CD4-positive, alpha-beta T cell treated with Interleukin-15 for 4 hours (primary cell): ENCODE data around the gene VILL.
A peak's percentile ranks its signal among the peaks of the same experiment; 100 is the strongest.
"Not testable (repeated sequence)": the region's sequence is repeated elsewhere in the genome, so short reads cannot be mapped to it uniquely, and the experiment has no call there.

Source experiments
- DNase-seq: peaks from one replicate; pipeline ENCODE4 v3.0.0-alpha.2; 2020; ENCODE audit warnings: low spot score

Gene VILL

DNA sequence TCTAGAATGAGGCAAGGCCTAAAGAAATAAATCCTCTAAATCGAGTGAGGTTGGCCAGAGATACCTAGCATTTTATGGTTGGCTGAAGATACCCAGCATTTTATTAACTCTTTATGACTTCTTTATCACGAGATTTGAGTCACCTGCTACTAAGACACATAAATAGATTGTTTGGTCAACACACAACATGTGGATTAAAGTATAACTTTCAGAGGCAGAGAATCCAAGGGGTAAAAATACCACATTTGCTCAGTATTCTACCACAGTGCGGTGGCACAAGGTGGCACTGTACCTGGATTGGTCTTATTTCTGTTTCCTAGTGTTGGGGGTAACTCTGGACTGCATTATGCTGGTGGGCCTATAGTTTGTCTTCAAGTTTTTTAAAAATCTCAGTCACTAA lies 27.0 kb upstream of the VILL start:
- DNase-seq: no peak

DNA sequence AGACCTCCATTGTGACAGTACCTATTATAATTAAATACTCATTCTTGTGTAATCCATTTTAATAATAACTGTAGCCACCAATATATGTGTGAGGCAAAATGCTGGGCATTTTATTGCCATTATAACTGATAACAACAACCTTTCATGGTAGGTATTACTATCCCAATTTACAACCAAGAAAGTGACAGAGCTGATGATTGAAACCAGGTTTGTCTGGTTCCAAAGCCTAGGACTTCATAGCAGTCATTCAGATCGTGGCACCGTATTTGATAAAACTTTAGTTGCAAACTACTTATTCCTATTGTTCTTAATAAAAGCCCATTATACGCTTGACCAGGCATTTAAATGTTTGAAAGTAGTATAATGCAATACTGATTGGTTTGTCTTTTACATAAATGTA lies 26.4 kb upstream of the VILL start:
- no peak for DNase-seq

DNA sequence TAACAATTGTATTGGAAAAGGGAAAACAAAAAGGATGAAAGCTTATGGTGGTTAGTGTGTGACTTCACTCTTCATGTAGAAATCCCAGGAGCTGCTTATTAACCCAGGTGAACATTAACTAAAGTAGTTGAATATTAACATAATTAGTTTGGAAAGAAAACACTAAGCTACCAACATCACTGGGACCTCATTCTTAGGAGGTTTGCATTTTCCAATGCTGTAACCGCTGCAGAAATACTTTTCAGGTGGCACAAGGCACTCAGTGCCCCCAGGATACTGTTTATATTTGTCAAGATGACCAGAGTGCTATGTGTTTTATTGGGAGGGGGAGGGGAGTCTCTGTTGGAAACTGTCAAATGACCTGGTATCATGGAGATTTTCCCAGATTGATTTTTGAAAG lies 25.9 kb upstream of the VILL start:
- DNase-seq: no peak

DNA sequence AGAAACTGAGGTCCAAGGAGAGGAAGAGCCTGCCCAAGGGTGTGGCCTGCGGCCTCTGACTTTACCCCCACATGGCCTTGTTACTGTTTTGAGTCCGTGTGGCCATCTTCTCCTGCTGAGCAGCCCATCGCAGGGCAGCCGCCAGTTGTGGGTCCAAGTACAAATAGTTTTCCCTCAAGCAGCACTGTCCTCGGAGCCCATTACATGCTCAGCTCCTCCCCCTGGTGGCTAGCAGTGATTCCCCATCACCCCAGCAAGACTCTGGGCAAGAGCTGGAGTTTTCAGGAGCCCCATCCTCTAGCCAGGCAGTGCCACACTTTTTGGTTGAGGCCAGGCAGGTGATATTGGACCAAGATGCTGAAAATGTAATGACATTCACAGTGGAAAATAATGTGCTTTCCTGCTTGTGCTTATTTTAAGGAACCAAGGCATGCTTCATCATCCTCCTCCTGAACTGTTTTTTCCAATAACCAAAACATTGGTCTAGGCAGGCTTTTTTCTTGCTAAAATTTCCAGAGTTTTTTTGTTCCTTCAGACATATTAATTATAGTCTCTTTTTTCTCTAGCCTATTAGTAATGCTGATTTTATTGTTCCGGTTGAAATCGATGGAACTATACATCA lies 23.2 kb upstream of the VILL start:
- DNase-seq: peak; percentile 52

GRCh38 chr3:37968199-37968598 lies 22.4 kb upstream of the VILL start:
- DNase-seq: no peak

DNA sequence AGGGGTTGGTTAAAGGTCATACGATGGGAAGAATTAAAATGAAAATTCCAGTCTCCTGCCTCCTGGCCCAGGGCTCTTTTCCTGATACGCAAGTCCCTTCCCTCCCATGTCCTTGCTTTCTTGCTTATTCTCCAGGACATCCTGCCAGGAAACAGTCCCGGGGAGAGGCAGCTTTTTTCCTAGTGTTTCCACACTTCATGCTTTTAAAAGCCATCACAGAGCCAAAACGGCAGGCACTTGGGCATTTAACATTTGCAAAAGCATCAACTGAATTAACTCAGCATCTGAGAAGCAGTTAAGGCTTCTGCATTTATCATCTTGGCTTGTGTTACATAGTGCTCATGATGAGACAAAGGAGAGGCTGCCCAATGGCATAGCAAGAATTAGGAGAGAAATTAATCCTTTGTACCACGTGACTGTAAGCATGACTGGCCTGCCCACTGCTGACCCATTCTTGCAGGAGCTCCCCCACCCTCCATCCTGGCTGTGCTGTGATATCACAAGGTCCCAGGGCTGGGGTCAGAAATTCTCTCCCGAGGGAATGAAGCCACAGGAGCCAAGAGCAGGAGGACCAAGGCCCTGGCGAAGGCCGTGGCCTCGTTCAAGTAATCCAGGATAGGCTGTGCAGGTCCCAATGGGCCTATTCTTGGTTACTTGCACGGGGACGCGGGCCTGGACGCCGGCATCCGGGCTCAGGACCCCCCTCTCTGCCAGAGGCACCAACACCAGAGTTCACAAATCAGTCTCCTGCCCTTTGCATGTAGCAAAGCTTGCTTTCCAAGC lies 21.6 kb upstream of the VILL start:
- no peak for DNase-seq

- DNase-seq: no peak
Measured at GRCh38 chr3:37969596-37970100, 20.9 kb upstream of the VILL start.

DNA sequence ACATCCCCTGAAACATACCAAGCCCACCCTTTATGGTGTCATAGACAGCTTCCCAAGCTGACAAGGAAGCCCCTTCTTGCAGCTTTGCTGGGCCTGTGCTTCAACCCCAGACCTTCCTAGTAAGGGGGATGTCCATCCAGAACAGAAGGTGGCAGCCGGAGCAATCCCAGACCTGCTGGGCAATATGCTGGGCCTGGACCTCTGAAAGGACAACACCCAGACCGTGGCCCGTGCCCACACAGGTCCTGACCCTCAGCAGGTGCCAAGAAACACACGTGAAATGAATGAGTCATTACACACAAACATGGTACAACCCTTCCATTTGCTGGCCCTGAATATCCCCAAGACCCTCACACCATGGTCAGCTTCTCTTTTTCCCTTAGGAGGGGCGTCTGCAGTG lies 19.8 kb upstream of the VILL start:
- no peak for DNase-seq

- no peak for DNase-seq
Measured at GRCh38 chr3:37971467-37971866, 19.1 kb upstream of the VILL start.

DNA sequence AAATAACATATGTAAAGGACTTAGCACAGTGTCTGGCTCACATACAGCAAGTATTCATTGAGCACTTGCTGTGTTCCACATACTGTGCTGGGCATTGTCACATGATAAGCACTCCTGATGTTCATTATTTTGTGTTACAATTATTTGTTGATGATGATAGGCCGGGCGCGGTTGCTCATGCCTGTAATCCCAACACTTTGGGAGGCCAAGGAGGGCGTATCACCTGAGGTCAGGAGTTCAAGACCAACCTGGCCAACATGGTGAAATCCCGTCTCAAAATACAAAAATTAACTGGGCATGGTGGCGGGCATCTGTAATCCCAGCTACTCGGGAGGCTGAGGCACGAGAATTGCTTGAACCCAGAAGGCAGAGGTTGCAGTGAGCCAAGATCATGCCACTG lies 18.5 kb upstream of the VILL start:
- DNase-seq: not testable (repeated sequence)

DNA sequence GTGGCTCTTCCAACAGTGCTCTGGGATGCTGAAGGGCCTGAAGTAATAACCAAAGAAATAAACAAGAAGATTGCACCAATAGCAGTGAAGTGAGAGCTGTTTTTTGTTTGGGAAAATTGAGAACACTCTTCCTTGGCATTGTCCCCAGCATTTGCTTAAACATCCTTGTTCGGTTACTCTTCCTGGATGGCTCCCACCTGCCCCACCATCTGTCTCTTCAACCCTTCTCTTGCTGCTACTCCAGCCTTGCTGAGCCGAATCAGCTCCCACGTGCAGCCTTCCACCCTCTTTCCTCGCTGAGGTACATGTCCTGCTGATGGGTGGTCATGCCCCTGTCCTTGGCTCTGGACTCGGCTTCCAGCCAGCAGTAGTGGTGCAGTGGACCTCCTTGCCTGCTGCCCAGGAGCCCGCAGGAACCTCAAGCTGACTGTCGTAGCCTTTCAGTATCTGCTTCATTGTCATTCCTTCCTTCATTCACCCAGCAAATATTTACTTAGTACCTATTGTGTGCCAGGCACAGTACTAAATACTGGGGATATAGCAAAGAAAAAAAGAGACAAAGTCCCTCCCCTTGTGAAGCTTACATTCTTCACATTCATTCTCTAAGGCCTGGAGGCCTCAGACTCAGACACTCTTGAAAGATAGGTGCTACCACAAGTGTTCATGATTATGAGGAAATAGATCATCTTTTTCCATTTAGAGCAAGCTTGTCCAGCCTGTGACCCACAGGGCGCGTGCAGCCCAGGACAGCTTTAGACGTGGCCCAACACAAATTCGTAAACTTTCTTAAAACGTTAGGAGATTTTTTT lies 17.1 kb upstream of the VILL start:
- no peak for DNase-seq

- DNase-seq: peak; percentile 77
Measured at GRCh38 chr3:37974121-37975083, 16.2 kb upstream of the VILL start.

DNA sequence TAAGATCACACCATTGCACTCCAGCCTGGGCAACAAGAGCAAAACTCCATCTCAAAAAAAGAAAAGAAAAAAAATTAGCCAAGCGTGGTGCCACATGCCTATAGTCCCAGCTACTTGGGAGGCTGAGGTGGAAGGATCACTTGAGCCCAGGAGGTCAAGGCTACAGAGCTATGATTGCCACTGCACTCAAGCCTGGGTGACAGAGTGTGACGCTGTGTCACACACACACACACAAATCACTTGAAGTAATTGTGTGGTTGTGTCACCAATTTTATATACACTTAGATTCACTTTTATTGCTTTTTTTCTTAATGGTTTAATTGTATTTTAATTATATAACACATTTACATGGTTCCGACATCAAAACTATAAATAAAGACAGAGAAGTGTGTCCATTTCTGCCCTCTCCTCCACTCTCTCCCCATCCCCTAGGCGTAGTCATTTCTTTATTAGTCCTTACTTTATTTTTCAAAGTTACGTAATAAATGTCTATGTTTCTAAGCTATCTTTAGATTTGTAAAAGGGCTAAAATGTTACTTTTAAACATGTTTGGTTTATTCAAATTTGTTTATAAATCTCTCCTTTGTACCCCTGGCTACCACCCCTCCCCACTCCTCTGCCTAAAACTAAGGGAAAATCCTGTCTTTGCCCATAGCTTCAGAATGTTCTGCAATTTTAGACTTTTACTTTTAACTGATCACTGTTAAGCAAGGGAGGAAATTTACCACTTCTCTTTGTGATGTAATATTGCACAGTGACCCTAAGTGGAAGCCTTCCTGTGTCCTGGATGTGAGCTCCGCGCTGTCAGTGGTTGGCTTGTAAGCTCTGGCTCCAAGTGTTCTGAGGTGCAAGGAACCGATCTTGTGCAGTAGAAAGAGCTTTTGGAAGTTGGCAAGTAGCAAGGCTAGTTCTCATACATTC lies 10.8 kb upstream of the VILL start:
- no peak for DNase-seq

DNA sequence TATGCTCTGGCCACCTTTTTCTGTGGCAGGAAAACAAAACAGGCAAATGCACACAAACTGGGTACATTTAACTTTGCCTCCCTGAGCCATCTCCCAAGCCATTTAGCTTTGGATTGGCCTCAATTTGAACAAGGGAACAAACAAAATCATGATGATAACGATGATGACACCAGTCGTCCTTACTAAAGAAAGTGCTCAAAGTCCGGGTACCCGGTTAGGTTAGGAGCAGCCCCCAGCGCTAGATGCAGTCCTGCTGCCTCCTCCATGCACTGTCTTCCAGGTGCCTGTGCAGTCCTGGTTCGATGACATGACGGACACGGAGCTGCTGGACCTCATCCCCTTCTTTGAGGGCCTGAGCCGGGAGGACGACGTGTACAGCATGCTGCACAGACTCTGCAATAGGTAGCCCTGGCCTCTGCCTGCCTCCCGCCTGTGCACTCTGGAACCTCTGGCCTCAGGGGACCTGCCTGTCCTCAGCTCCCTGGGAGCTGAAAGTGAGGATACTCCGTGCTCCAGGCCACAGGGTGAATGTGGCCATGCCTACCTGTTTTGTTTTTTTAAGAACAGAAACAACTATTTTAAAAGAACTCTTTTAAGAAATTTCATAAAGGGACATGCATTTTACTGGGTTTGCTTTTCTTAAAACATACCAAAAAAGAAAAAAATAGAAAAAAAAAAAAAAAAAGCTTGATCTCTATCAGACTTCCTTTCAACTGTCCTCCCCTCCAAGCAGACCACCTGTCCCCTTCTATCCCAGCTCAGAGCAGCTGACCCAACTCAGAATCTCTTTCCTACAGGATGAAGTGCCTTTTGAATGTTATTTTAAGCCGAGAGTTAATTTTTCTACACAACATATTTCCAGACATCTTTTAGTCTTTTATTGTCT lies 9.9 kb upstream of the VILL start:
- DNase-seq: no peak

DNA sequence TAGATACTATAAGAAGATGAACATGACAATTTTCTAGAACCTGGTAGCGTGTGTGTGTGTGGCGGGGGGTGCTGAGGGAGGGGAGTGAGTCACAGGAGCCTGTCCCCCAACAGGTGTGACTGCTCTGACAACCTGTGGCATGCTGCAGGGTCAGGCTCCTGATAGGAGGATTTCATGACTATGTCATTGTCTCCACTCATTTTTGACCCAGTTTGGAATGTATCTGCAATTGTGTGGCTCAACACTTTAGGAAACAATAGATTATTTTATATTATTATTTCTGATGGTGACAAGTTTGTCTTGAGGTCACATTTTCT lies 9.3 kb upstream of the VILL start:
- DNase-seq: no peak

DNA sequence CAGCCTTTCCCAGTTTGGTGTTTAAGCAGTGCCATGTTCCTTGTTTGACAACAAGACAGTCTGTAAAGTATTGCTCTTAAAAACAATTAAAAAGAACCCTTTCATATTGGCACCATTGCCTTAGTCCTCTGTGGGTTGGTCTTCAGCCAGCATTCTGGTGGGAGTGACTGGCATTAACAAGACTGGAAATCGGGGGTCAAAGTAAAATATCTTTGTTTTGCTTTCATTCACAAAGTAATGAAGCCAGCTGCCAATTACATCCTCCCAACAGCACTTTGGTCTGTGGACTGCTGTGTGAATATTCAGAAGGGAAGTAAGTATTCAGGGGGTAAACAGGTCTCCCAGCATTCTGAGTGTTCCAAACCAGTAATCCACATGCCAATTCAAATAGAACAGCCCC lies 8.3 kb upstream of the VILL start:
- DNase-seq: no peak

DNA sequence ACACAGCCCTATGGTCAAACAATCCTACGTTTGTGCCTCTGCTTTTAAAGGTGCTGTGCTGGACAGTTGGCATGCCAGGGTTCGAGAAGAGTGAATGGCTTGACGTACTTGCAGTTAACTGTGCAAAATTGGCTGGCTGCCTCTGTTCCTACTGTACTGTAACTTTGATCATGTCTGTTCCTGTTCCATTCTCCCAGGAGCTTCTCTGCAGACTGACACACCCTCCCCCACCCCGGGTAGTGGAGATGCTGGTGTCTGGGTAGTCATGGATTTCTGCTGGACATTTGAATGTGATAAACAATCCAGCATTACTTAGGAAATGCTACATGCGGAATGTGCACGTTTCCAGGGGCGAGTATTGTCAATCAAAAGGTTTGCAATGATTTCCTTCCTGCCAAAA lies 6.5 kb upstream of the VILL start:
- DNase-seq: no peak

DNA sequence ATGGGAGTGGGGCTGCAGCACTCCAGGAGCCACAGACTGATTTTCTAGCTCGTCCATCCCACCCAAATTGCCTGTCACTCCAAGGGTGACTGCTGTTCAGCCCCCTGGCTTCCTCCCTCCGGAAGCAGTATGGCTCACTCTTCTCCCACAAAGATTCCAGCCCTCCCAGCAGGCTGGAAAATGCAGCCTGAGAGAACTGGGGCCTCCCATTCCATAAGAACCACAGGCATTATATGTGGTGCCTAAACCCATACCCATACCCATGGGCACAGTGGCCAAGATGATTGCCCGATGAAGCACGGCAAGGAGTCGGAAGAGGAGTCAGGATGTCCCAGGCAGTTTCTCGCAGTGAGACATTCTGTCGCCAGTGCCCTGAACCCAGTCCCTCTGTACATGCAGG lies 6.0 kb upstream of the VILL start:
- DNase-seq: no peak

DNA sequence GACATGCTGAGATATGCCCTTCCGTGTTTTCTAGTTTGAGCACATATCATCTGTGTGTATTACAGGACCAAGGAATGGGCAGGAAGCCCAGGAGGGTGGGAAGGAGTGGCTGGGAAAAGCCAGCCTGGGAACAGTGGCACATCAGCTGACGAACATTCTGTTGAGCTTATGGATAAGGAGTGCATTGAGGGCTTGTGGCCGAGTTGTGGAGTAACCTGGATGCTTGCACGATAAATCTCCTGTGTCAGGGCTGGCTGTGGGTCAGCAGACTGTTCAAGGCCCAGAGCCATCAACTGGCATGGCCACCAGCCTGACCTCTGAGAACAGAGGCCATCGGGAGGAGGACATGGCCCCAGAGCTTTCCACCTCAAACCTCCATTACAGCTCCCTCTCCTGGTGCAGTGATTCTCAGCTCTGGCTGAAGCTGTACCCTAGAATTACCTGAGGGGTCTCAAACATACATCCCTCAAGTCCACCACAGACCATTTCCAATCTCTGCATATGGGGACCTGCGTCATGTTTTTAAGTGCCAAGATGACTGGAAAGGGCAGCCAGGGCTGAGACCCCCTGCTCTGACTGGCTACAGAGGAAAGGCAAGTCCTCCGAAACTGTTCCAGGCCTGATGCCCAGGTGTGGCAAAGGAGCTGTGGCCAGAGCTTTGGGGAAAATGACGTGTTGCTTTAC lies 4.8 kb upstream of the VILL start:
- DNase-seq: no peak
